HG02571 (cell line): ENCODE data around the gene METTL27.
"Not testable (repeated sequence)": the region's sequence is repeated elsewhere in the genome, so short reads cannot be mapped to it uniquely, and the experiment has no call there.

Experiments used
- ATAC-seq: cut with Tn5 transposase; IDR thresholded peaks from one replicate; pipeline ENCODE4 v1.9.1; 2021; ENCODE audit warnings: mild to moderate bottlenecking, moderate library complexity; ENCODE audit not compliant: unreplicated experiment

The METTL27 gene

DNA sequence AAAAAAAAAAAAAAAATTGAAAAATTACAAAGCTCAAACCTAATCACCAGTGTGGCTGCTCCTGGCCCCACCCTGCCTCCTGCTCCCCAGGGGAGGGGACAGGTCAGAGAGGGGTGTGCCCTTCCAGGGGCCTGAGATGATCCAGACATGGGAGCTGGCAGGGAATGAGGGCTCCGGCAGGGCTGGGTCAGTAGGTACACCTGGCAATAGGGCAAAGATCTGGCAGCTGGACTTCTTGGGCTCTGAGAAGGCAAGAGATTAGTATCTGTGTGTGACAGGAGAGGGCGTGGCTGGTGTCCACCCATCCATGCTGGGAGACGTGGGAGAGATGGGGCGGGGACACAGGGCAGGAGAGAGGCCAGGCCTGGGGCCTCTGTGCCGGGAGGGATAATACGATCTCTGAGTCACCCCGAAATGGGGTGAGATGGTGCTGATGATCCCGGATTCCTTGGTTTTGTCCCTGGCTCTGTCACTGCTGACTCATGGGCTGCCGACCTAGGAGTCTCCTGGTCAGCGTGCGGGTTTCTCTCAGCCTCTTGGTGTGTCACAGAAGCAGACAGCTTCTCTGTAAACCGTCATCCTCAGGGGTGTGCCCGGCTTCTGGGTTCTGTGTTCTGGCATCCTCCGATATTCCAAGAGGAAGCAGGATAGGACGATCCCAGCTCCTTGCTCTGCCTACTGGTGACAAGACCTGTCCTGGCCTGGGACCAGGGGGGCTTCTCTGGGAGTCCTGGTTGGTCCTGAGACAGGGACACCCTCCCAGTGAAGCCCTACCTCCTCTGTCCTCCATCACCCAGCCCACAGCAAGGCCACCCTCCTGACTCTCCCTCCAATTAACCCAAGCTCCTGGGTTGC, 19.8 kb downstream of the METTL27 start:
- ATAC-seq: no peak

DNA sequence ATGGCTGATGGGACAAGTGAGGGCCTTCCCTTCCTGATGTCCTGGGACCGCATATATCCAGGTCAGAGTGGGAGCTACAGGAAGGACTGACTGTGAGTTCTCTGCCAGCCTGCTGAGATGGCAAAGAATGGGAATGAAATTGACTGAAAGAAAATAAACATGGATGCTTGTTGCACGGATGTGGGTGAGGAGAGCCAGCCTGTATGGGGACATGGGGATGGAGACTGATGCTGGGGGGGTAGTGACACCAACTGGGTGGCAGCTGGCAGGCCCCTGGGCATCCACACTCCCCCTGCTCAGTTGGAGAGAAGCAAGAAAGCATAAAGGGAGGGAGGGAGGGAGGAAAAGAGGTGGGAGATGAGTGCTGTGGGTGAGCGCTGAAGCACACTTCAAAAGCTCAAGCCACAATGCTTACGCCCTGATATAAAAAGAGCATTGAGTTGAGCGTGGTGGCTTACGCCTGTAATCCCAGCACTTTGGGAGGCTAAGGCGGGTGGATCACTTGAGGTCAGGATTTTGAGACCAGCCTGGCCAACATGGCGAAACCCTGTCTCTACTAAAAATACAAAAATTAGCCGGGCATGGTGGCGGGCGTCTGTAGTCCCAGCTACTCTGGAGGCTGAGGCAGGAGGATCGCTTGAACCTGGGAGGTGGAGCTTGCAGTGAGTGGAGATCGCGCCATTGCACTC, 20.6 kb downstream of the METTL27 start:
- ATAC-seq: not testable (repeated sequence)

DNA sequence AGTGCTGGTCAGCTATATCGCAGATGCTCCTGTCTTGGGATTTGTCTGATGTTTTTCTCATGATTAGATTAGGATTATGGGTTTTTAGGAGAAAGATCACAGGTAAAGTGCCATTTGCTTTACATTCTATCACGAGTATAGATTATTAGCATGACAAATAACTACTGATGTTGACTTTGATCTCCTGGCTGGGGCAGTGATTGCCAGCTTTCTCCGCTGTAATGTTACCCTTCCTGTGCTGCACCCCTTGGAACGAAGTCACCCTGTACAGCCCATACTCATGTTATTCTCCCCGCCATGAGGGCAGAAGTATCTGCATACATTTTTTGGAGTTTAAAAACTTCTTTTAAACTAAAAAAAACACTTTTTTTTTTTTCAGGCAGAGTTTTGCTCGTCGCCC, 22.3 kb downstream of the METTL27 start:
- ATAC-seq: no peak

DNA sequence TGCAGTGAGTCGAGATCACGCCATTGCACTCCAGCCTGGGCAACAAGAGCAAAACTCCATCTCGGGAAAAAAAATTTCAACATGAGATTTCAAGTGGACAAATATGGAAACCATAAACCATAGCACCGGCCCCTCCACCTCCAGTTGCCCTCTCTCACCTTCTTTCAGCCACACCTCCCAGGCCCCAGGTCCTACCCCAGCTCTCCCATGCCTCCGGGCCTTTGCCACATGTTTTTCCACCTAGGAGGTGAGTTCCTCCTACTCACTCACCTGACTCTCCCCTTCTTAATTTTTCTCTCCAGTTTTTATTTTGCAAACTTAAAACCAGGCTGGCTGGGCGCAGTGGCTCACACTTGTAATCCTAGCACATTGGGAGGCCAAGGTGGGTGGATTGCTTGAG, 25.2 kb downstream of the METTL27 start:
- no peak for ATAC-seq

DNA sequence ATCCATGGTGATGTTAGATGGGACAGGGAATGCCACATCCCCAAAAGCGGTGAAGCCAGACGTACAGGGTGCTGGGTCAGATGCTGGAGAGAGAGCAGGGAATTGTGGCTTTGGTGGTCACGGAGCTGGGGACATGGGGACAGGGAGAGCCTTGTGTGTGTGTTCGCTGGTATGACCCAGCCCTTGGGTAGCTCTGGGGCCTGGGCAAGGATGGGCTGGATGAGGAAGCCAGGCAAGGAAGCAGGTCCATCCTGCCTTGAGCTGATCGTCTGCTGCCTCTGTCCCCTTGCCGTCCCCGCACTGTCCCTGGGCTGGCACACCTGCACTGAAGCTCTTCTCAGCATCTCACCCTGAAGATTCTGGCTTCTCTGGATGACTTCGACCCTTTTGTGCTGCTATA, 26.9 kb downstream of the METTL27 start:
- ATAC-seq: no peak

DNA sequence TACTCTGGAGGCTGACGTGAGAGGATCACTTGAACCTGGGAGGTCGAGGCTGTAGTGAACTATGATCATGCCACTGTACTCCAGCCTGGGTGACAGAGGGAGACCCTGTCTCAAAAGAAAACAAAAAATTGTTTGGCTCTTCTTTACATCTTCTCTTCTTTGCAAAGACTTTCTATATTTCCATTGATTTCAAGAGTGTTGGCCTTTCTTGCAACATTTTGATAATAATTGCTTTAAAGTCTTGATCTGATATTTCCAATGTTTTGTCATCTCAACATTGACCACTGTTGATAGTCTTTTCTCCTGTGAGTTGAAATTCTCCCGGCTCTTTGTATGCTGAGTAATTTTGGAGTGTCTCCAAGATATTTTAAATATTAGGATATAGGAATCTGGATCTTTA, 29.3 kb downstream of the METTL27 start:
- ATAC-seq: no peak

DNA sequence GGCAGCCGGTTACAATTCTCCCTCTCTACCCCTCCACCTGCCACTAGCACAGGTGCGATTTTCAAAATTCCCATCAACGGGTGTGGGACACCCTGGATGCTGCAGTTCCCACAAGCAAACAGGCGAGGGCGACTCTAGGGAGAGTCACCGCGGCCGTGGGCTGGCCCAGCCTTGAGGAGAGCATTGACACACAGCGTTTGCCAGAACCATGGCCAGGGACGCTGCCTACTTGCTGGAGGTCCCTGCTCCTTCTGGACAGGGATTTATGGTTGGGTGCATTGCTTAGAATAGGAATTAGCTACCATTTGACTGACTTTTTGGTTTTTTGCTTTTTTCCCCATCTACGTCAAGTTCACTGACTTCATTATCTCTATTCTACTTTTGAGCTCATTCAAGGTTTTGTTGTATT, 30.6 kb downstream of the METTL27 start:
- no peak for ATAC-seq

DNA sequence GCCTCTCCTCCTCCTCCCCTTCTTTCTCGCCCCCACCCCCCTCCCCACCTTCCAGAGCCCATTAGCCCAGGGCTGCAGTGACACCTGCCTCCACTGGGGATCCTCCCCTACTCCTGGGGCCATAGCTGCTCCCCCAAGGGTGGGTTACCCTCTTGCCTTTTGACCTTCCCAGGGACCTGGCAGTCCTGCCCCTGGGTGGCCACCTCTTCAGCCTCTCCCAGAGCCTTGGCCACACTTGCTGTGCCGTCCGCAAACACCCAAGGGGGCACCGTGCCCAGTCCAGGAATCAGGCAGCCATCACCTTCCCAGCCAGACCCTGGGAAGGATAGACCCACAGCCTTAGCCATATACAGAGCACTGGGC, 31.3 kb downstream of the METTL27 start:
- ATAC-seq: no peak

DNA sequence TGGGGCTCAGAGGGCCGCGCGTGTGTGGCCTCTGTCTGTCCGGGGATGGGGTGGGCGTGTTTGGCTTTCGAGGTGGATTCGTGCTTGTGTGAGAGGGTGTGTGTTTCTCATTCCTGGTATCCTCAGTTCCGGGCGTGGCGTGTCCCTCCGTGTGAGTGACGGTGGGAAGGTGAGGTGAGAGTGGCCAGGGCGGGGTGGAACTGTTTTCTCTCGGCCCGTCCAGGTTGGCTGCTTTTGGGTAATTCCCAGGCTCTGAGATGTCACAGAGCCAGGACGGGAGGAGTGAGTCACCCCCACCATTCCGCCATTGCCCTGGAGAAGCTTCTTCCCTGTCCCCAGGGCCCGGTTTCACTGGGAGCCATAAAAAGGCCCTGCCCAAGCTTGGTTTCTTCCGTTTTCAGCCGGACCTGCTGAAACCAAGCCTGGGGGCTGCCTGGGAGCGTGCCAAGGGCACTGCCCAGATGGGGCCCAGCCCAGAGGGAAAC, 32.8 kb downstream of the METTL27 start:
- ATAC-seq: no peak

DNA sequence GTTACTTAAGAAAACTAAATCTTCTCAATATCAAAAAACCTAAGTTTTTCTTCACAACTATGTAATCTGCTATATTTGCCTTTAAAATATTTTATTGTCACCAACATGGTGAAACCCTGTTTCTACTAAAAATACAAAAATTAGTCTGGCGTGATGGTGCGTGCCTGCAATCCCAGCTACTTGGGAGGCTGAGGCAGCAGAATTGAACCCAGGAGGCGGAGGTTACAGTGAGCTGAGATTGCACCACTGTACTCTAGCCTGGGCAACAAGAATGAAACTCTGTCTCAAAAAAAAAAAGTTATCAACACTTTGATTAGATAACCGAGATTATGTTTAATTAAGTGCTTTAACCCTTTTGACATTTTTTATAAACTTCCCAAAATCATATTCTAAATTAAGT, 39.9 kb downstream of the METTL27 start:
- no peak for ATAC-seq

DNA sequence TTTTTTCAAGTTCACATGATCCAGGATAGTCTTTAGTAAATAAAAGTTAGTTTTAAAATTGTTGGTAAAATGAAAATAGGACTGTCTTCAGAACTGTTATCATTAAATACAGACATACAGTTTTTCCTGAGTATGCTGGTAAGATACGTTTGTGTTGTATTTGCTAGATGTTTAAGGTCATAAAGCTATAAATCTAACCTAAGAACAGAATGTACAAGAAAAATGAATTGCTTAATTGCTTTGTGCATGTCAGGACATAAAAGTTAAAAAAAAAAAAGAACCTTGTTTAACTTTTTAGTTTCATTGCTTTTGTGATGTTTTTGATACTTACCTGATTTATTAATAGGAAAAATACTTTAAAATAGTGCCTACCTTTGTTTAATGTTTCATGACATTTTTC, 40.7 kb downstream of the METTL27 start:
- no peak for ATAC-seq

DNA sequence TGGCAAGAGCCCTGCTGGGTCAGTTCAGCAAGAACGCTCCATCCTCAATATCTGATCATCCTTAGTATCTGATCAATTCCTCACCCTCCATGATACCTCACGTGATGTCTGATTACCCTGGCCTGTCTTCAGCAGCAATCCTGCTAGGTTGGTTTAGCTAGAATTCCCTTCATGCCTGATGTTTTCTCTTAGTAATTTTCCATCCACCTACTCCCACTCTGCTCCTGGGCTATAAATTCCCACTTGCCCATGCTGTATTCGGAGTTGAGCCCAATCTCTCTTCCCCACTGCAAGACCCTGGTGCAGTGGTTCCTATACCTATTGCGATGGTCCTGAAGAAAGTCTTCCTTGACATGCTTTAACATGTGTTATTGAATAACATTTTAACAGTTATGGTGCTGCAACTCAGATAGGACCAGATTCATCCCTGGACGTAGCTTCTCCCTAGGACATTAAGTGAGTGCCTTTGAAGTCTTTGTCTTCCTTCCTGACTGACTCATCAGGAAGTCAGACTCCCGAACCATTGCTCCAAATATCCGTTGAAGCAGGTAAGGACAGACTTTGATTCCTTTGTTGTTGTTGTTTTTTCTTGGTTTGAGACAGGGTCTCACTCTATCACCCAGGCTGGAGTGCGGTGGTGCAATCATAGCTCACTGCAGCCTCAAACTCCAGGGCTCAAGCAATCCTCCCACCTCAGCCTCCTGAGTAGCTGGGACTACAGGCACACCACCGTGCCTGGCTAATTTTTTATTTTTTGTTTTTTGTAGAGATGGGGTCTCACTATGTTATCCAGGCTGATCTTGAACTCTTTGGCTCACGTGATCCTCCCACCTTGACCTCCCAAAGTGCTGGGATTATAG, 42.8 kb downstream of the METTL27 start:
- ATAC-seq: no peak

DNA sequence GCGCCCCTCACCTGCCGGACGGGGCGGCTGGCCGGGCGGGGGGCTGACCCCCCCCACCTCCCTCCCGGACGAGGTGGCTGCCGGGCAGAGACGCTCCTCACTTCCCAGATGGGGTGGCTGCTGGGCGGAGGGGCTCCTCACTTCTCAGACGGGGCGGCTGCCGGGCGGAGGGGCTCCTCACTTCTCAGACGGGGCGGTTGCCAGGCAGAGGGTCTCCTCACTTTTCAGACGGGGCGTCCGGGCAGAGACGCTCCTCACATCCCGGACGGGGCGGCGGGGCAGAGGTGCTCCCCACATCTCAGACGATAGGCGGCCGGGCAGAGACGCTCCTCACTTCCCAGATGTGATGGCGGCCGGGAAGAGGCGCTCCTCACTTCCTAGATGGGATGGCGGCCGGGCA, 45.1 kb downstream of the METTL27 start:
- not testable (repeated sequence) for ATAC-seq

DNA sequence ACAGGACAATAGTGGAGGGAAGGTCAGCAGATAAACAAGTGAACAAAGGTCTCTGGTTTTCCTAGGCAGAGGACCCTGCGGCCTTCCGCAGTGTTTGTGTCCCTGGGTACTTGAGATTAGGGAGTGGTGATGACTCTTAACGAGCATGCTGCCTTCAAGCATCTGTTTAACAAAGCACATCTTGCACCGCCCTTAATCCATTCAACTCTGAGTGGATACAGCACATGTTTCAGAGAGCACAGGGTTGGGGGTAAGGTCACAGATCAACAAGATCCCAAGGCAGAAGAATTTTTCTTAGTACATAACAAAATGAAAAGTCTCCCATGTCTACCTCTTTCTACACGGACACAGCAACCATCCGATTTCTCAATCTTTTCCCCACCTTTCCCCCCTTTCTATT, 45.7 kb downstream of the METTL27 start:
- not testable (repeated sequence) for ATAC-seq

DNA sequence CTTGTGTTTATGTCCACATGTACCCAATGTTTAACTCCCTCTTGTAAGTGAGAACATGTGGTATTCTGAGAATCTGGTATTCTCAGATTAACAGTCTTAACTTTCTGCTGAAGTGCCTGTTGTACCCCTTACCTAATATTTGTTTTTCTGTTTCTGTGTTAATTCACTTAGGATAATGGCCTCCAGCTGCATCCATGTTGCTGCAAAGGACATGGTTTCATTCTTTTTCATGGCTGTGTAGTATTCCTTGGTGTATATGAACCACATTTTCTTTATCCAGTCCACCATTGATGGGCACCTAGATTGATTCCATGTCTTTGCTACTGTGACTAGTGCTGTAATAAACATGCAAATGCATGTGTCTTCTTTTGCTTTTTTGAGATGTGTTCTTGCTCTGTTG, 47.1 kb downstream of the METTL27 start:
- ATAC-seq: not testable (repeated sequence)

DNA sequence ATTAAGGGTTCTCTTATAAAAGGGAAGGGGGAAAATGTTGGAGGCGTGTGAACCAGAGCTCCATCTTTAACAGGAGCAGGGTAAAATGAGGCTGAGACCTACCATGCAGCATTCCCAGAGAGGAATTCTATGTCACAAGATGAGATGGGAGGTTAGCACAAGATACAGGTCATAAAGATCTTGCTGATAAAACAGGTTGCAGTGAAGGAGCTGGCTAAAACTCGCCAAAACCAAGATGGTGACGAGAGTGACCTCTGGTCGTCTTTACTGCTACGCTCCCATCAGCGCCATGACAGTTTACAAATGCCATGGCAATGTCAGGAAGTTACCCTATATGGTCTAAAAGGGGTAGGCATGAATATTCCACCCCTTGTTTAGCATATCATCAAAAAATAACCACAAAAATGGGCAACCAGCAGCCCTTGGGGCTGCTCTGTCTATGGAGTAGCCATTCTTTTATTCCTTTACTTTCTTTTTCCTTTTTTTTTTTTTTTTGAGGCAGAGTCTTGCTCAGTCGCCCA, 51.1 kb downstream of the METTL27 start:
- ATAC-seq: not testable (repeated sequence)

DNA sequence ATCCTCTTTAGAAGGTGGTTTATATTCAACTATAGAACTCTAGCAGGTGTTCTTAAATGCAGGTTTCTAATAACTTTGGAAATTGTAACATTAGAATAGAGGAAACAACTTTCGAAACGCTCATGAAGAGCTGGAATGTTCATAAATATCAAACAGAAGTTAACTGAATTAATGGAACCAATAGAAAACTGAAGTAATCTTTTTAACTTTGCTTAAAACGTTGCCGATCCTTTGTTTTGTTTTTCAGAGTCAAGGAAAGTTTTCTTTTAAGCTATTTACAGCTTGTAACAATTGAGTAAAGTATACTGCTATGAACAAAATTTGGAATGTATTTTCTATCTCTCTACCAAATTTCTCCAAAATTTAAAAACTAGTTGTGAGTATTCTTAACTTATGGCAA, 53.3 kb downstream of the METTL27 start:
- no peak for ATAC-seq

DNA sequence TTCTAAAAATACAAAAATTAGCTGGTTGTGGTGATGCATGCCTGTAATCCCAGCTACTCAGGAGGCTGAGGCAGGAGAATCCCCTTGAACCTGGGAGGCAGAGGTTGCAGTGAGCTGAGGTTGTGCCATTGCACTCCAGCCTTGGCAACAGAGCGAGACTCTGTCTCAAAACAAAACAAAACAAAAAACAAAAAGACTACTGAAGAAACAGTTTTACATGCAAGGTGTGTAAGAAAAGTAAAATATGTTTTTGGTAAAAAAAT, 54.6 kb downstream of the METTL27 start:
- not testable (repeated sequence) for ATAC-seq

DNA sequence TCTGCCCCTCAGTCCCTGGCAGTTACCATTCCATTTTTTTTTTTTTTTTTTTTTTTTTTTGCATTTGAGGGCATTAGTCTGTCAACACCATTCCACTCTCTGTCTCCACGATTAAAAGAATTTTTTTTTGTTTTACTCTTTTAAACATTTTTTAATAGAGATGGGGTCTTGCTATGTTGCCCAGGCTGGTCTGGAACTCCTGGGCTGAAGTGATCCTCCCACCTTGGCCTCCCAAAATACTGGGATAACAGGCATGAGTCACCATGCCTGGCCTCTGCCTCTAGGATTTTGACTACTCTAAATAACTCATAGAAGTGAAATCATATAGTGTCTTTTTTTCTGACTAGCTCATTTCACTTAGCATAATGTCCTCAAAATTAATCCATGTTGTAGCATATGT, 55.7 kb downstream of the METTL27 start:
- no peak for ATAC-seq
